Anterior cingulate cortex (tissue), 58 donors: ENCODE results near the gene PTPRJ.

Experiments
- DNase-seq, 58 donors: peaks; one replicate each; lab custom pipeline; 2025; lab: John Stamatoyannopoulos, UW

Gene PTPRJ

GRCh38 chr11:48055292-48056132 is 75.2 kb downstream of the PTPRJ start:
- DNase-seq: no peak

GRCh38 chr11:48056325-48057183 is 76.2 kb downstream of the PTPRJ start:
- DNase-seq: no peak

- no peak for DNase-seq
Measured at GRCh38 chr11:48058064-48058463, 77.7 kb downstream of the PTPRJ start.

- DNase-seq: peak in 4 of 58 donors; percentile 18 to 57 (median 40)
Measured at GRCh38 chr11:48058788-48059187, 78.4 kb downstream of the PTPRJ start.

- no peak for DNase-seq
Measured at GRCh38 chr11:48062649-48063048, 82.3 kb downstream of the PTPRJ start.

GRCh38 chr11:48063424-48063978 is 83.1 kb downstream of the PTPRJ start:
- no peak for DNase-seq

- no peak for DNase-seq
Measured at GRCh38 chr11:48064306-48064705, 83.9 kb downstream of the PTPRJ start.

- no peak for DNase-seq
Measured at GRCh38 chr11:48066881-48067800, 86.8 kb downstream of the PTPRJ start.

- no peak for DNase-seq
Measured at GRCh38 chr11:48073031-48073861, 92.9 kb downstream of the PTPRJ start.

GRCh38 chr11:48074425-48075181 is 94.2 kb downstream of the PTPRJ start:
- no peak for DNase-seq

- DNase-seq: no peak
Measured at GRCh38 chr11:48075637-48076036, 95.3 kb downstream of the PTPRJ start.

- no peak for DNase-seq
Measured at GRCh38 chr11:48077251-48077650, 96.9 kb downstream of the PTPRJ start.

- peak in 1 of 58 donors; percentile 44 for DNase-seq
Measured at GRCh38 chr11:48078689-48079088, 98.3 kb downstream of the PTPRJ start.

GRCh38 chr11:48079596-48079995 is 99.2 kb downstream of the PTPRJ start:
- no peak for DNase-seq

- no peak for DNase-seq
Measured at GRCh38 chr11:48080301-48080861, 100.0 kb downstream of the PTPRJ start.

- peak in 49 of 58 donors; percentile 22 to 90 (median 72) for DNase-seq
Measured at GRCh38 chr11:48081151-48082010, 101.0 kb downstream of the PTPRJ start.

GRCh38 chr11:48082771-48083170 is 102.4 kb downstream of the PTPRJ start:
- DNase-seq: no peak
